GM19455 (cell line): ENCODE results near the gene SLC35D3.
"Not testable (repeated sequence)": the region's sequence is repeated elsewhere in the genome, so short reads cannot be mapped to it uniquely, and the experiment has no call there.

Source experiments
- ATAC-seq: cut with Tn5 transposase; IDR thresholded peaks from one replicate; pipeline ENCODE4 v1.9.1; 2021; ENCODE audit not compliant: unreplicated experiment

Gene SLC35D3

DNA sequence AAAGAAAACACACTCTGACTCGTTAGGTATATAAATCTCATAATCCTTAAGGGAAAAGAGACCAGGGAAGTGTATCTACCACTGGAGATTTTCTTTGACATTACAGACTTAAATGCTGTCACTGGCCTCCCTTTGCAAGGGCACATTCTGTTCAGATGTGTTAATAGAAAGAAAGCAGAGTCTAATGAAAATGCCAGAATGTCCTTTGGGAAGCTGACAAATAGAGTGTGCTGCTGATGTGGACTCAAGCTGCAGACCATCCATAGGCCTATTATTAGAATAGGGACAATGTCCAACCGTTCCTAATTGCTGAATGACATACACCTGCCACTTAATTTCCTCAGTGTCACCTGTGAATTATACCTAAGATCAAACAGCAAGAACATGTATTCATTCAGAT is 41.2 kb downstream of the SLC35D3 start:
- no peak for ATAC-seq

DNA sequence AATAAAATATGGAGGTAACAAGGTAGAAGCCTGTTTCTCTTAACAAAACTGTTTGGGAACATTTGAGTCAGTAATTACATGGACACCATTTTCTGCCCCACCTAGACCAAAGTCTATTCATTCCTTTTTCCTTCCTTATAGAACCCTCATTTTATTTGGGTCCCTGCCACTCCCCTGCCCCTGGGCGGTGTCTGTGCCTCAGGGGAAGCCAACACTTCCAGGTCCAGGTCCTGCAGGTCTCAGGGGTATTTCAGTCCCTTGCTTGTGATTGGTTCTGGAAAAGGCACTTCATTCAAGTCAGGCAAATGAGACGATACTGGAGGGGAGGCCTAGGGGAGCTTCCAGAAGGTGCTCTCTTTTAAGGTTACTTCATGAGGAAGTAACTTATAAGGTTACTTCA is 42.3 kb downstream of the SLC35D3 start:
- ATAC-seq, result no peak

DNA sequence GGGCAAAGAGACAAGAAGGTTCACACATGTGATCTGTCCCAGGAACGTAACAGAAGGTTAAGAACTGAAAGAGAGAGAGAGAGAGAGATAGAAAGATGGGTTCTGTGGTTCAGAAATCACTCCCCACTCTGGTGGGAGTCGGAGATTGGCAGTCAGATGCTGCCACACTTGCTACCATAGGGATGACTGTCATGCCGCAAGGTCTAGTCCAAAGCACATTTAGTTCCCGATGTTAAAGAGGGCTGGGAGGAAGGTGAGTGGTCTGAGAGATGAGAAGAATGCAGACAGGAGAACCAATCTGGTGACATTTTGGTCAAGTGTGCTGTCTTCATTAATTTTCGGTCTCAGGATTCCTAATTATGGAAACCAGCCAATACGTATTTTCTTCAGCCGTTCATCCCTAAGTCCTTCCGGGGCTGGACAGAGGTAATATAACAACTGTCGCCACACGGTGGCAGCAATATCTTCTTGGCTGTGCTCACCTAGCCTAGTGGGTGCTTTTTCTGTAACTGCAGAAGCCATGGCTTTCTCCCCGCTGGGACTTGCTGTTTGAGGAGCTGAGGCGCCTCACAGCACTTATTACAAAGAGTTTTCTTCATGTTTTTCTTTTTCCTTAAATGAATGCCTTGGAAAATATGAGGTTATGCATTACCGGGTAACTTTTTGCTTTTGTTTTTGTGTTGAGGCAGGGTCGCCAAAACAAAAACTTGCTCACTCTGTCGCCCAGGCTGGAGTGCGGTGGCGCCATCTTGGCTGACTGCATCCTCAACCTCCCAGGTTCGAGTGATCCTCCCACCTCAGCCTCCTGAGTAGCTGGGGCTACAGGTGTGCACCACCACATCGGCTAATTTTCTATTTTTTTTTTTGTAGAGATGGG is 46.0 kb downstream of the SLC35D3 start:
- ATAC-seq, result peak; percentile 92

DNA sequence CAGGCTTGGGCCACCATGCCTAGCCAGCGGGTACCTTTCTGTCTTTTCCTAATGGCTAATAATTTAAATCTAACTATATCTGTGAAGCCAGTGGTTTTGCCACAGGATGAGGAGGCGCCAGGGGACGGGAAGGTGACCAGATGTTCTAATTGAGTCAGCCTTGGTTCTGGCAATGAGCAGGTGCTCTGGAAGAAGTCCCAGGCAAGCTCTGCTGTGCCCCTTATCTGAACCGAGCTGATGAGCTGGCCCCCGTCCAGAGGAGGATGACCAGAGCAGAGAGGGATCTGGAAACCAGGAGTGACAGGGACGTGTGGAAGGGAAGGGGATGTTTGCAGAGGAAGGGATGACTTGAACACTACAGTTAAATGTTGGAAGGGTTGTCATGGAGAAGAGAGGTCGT is 46.7 kb downstream of the SLC35D3 start:
- no peak for ATAC-seq

DNA sequence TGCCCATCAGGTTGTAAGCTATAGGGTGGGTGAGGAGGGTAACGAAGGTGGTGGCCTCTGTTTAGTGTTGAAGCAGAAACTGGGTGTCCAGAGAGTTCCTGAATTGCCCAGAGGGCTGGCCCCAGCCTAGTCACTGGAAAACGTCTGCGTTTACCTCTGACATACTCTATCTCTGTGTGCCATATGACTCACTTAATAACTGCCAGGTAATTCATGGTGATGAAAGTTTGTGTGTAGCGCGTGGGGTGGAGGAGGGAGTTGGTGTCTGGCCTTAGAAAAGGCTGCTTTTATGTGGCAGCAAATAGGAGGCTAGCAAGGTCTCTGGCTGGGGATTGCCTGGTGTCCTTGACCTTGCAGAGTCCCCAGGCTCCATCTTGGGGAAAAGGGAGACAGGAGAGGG is 47.3 kb downstream of the SLC35D3 start:
- ATAC-seq, result no peak

DNA sequence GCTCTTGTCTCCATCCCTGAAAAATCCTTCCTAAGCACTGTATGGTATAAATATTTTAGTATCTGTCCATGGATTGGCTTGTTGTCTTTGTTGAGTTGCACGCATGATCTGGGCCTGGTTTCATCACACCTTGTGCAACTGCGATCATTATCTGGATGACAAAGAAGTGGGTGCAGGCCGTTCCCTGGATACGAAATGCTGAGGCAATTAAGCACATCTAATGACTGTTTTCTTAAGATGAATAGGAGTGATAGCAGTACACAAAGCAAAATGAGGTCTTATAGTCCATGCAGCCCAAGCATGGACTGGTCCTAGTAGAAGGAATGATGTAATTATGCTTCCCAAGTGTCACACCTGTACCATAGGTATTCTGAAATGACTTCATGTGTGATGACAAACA is 47.8 kb downstream of the SLC35D3 start:
- ATAC-seq, result no peak

DNA sequence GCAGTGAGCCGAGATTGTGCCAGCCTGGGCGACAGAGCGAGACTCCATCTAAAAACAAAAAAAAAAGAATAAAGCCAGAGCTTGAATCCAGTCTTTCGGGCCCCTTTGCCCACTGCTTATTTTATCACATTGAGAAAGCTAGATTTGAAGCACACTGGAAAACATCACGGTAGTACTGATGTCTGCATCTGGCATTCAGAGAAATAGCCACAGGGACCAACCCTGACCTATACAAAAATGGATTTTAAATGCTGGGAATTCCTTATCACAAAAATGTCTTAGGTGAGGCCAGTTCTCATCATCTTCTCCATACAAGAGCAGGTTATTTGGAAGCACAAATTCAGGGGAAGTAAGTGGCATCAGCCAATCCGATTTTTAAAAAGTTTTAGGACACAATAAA is 49.5 kb downstream of the SLC35D3 start:
- no peak for ATAC-seq

DNA sequence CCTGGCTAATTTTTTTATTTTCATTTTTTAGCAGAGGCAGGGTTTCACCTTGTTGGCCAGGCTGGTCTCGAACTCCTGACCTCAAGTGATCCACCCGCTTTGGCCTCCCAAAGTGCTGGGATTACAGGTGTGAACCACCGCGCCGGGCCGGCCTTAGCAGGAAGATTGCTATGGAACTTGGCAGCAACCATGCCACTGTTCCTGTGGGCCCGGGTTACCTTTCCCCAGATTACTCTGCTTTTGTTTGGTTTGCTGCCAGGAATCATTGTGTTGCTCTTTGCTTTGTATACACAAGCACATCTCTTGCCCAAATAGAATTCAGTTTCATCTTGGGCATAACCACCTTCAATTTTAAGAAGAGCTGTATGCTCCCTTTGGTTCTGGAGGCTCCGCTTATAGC is 51.7 kb downstream of the SLC35D3 start:
- not testable (repeated sequence) for ATAC-seq
